WI38 (cell line): ENCODE measurements around the gene PTPRT.

Experiments used
- H3K4me3 ChIP-seq: 2 replicates; pipeline ENCODE4 v1.5.1; 2011; ENCODE audit warnings: low read depth, mild to moderate bottlenecking, control low read depth, low read length
- TF ChIP-seq, protein P1 (sequence below): IDR thresholded peaks from 2 replicates; pipeline ENCODE4 v1.5.1; 2012; ENCODE audit warnings: low read depth, mild to moderate bottlenecking, control low read depth, low read length

The PTPRT gene

DNA sequence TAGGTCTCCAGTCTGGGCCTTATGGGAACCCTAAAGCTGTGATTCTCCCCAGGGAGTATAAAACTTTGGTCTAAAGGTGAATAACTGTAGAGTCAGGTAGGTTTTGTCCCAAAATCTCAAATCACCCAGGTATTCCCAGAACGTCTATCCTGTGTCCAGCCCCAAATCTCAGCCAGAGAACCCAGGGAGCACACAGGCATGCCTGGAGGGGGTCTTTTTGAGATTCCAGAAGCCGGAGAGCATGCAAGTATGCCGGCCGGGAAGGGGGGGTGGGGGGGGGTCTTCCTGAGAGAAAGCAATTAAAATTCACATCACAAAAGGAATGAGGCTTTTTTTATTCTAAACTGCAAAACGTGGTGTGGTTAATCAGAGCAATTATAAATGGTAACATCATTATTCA is 210.0 kb downstream of the PTPRT start:
- TF ChIP-seq, protein P1, sequence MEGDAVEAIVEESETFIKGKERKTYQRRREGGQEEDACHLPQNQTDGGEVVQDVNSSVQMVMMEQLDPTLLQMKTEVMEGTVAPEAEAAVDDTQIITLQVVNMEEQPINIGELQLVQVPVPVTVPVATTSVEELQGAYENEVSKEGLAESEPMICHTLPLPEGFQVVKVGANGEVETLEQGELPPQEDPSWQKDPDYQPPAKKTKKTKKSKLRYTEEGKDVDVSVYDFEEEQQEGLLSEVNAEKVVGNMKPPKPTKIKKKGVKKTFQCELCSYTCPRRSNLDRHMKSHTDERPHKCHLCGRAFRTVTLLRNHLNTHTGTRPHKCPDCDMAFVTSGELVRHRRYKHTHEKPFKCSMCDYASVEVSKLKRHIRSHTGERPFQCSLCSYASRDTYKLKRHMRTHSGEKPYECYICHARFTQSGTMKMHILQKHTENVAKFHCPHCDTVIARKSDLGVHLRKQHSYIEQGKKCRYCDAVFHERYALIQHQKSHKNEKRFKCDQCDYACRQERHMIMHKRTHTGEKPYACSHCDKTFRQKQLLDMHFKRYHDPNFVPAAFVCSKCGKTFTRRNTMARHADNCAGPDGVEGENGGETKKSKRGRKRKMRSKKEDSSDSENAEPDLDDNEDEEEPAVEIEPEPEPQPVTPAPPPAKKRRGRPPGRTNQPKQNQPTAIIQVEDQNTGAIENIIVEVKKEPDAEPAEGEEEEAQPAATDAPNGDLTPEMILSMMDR = no peak
- no peak overlapping the region for H3K4me3 ChIP-seq

DNA sequence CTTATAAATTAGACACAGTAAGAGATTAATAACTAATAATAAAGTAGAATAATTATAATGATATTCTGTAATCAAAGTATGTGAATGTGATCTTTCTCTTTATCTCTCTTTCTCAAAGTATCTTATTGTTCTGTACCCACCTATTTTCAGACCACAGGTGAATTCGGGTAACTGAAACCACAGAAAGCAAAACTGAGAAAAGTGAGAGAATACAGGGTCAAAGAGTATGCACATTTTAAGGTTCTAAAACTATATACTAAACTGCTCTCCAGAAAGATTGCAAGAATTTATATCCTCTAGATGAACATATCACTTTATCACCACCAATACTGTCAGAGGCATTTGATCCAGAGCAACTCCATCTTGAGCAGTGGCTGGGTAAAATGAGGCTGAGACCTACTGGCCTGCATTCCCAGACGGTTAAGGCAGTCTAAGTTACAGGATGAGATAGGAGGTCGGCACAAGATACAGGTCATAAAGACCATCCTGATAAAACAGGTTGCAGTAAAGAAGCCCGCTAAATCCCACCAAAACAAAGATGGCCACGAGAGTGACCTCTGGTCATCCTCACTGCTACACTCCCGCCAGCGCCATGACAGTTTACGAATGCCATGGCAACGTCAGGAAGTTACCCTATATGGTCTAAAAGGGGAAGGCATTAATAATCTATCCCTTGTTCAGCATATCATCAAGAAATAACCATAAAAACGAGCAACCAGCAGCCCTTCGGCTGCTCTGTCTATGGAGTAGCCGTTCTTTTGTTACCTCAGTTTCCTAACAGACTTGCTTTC is 211.3 kb downstream of the PTPRT start:
- TF ChIP-seq, protein P1 = no peak

DNA sequence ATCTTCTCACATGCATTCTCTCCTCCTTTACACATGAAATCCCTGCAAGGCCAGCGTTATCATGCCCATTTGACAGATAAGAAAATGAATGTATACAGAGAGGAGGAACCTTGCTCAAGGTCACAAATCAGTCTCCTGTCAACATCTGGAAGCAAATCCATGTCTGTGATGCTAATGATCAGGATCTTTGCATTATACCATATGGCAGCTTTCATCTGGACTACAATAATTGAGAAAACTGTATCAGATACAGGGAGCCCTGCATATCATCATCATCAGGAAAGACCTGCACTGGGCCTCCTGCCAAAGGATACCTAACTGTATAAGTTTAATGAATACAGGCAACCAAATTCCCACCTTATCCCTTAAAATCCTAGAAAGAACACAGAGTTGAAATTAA is 213.7 kb downstream of the PTPRT start:
- TF ChIP-seq, protein P1 = no peak
- H3K4me3 ChIP-seq = no peak overlapping the region

More for the DNA sequence above, 211.3 kb downstream of the PTPRT start:
- H3K4me3 ChIP-seq = no peak overlapping the region

DNA sequence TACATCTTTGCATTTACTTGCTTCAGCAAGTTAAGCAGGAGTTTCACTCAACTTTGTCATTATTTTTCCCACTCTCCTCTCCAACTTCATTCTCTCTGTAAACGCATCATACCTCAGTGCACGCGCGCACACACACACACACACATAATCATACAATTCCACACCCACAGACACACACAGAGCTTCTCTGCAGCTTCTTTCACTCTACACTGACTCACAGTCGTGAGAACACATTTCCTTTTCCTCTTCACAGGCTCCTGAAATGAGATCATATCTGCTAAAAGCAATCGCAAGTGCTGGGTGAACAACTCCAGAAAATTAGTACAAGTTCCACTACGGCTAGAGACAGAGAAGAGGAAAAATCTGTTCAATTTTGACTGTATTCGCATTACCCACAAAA is 215.4 kb downstream of the PTPRT start:
- TF ChIP-seq, protein P1 = no peak
- no peak overlapping the region for H3K4me3 ChIP-seq

DNA sequence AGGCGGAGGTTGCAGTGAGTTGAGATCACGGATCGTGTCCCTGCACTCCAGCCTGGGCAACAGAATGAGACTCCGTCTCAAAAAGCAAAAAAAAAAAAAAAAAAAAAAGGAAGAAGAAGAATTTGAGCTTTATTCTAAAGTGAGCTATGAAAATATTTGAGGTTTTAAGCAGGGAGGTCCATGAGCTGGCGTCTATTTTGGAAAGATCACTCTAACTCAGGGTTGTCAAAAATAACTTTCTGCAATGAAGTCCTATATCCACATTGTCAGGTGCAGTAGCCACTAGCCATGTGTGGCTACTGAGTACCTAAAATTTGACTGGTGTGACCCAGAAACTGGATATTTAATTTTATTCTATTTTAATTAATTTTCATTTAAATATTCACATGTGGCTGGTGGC is 217.1 kb downstream of the PTPRT start:
- H3K4me3 ChIP-seq = no peak overlapping the region
- TF ChIP-seq, protein P1 = no peak

DNA sequence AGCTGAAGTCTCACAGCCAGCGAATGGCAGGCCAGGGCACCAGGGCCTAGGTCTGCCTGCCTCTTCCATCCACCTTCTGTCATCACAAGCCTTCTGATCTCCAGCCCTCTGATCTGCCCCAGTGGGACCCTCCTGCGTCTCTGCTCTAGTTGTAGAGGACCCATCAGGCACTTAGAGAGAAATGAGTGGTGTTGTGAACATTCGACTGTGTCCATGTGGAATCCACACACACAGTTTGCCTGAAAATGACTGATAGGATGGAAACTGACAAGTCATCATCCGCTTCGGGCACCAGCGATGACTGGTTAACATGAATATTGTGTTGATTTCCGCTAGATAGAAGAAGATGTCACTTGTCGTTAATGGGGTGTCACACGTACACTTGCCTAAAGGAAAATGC is 221.0 kb downstream of the PTPRT start:
- H3K4me3 ChIP-seq = no peak overlapping the region
- TF ChIP-seq, protein P1 = no peak

DNA sequence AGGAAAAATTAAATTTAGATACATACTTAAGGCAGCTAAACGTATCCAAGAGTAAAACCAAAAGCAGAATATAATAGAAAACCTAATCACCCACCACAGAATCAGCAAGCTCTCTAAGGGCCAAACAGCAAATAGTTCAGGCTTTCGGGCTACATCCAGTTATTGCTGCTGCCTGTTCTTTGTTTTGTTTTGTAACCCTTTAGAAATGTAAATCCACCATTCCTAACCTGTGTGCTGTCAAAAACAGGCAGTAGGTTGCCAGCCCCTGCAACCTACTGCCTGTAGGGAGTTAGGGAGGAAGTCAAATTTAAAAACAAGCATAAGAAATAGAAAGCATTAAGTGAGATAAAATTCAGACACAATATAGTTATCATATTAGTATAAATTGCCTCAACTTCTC is 225.9 kb downstream of the PTPRT start:
- TF ChIP-seq, protein P1 = no peak

More for the DNA sequence above, 225.9 kb downstream of the PTPRT start:
- H3K4me3 ChIP-seq = no peak overlapping the region
